ENCODE data around the gene SHLD2.

DNA sequence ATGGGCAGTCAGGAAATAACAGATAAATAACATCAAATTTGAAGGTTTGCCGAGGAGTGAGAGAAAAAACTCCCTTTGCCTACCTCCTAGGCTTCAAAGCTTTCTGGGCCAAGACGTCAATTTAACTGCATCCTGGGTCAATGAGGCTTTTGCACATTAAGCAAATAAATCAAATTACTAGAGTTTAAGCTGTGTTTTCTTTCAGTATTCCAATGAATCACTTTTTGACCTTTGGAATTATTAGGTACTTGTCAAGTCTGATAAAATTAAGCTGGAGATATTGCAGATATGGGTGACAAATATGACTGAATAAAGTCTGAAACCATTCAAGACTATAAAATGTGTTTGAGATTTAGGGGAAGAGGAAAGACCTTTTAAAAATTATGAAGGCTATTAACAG lies 22.6 kb upstream of the SHLD2 start:
- TF ChIP-seq, protein P1, sequence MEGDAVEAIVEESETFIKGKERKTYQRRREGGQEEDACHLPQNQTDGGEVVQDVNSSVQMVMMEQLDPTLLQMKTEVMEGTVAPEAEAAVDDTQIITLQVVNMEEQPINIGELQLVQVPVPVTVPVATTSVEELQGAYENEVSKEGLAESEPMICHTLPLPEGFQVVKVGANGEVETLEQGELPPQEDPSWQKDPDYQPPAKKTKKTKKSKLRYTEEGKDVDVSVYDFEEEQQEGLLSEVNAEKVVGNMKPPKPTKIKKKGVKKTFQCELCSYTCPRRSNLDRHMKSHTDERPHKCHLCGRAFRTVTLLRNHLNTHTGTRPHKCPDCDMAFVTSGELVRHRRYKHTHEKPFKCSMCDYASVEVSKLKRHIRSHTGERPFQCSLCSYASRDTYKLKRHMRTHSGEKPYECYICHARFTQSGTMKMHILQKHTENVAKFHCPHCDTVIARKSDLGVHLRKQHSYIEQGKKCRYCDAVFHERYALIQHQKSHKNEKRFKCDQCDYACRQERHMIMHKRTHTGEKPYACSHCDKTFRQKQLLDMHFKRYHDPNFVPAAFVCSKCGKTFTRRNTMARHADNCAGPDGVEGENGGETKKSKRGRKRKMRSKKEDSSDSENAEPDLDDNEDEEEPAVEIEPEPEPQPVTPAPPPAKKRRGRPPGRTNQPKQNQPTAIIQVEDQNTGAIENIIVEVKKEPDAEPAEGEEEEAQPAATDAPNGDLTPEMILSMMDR (conservative IDR thresholded peaks at IDR 0.05; ENCODE audit: low read depth, low read length): no peak
- TF ChIP-seq POLR2A (IDR thresholded peaks at IDR 0.05; ENCODE audit: low read depth, low read length) (no peak), RAD21 (IDR thresholded peaks at IDR 0.05; ENCODE audit: low read length) (no peak), MAZ (IDR thresholded peaks at IDR 0.05; ENCODE audit: borderline replicate concordance, low read depth, low read length) (no peak), CEBPB (IDR thresholded peaks at IDR 0.05; ENCODE audit: low read depth, low read length) (no peak), RFX5 (IDR thresholded peaks at IDR 0.05; ENCODE audit: low read depth, low read length) (no peak), SMC3 (IDR thresholded peaks at IDR 0.05; ENCODE audit: low read depth, low read length) (no peak), FOS (IDR thresholded peaks at IDR 0.05; ENCODE audit: low read depth, low read length) (no peak), BHLHE40 (IDR thresholded peaks at IDR 0.05; ENCODE audit: low read depth, low read length) (no peak)
- TF ChIP-seq, protein P2, sequence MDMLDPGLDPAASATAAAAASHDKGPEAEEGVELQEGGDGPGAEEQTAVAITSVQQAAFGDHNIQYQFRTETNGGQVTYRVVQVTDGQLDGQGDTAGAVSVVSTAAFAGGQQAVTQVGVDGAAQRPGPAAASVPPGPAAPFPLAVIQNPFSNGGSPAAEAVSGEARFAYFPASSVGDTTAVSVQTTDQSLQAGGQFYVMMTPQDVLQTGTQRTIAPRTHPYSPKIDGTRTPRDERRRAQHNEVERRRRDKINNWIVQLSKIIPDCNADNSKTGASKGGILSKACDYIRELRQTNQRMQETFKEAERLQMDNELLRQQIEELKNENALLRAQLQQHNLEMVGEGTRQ (IDR thresholded peaks at IDR 0.05; ENCODE audit: low read depth, low read length): no peak
